T-helper 2 cell (primary cell): ENCODE results near the gene SECTM1.

ENCODE experiments used
- DNase-seq, 5 experiments: peaks; one replicate each; pipeline versions ENCODE4 v3.0.0 to v3.0.0-alpha.2; 2012 to 2022

Gene SECTM1

DNA sequence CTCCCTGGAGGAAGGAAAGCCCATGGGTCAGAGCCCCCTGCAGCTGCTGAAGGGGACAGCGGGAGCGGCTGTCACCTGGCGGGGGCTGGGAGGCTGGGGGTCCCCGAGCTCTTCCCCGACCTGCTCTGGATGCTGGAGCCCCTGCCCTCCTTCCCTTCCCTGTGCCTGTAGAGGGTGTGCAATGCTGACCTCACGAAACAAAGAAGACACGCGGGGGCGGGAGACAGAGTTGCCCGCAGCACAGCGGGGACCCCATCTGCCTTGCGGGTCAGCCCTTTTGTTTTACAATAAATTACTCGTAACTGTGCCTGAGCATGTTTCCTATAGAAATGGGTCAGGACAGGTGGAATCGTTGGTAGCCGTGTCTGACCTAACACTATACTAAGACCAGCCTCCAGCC lies 6.3 kb downstream of the SECTM1 start:
- DNase-seq, result no peak

DNA sequence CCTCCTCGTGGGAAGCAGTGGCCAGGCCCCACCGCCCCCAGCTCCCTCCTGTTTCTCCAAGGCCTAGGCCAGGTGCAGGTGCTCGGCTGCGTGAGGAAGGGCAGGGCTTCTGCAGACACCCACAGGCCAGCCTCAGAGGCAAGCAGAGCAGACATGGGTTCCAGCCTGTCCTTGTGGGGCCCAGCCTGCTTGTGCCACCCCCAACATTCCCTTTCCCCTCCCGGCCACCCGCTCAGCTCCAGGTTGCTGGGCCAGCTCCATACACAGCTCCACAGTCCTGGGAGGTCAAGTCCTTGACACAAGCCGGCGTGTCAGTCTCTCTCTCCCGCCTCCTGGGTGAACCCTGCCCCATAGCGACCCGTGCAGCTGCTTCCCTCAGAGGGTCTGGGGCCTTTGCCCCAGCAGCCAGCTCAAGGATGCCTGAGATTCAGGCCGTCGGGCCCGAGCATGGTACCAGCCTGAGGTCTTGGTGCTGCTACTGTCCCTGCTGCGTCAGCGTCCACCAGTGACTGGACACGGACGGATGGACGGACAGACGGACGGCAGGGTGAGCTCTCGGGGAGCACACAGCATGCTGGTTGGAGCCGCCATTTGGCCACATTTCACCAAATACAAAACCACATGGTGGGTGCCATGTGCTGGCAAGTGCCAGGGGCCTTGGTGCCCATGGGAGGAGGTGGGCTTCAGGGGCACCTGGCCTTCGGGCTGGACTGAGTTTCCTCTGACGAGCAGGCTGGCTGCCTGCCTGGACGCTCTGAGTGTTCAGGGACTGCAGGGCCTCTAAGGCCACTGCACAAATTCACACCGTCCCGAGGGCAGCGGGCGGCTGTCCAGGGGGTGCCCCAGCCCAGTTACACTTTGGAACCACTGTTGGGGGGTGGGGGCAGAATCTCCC lies 8.0 kb downstream of the SECTM1 start:
- DNase-seq, result no peak

DNA sequence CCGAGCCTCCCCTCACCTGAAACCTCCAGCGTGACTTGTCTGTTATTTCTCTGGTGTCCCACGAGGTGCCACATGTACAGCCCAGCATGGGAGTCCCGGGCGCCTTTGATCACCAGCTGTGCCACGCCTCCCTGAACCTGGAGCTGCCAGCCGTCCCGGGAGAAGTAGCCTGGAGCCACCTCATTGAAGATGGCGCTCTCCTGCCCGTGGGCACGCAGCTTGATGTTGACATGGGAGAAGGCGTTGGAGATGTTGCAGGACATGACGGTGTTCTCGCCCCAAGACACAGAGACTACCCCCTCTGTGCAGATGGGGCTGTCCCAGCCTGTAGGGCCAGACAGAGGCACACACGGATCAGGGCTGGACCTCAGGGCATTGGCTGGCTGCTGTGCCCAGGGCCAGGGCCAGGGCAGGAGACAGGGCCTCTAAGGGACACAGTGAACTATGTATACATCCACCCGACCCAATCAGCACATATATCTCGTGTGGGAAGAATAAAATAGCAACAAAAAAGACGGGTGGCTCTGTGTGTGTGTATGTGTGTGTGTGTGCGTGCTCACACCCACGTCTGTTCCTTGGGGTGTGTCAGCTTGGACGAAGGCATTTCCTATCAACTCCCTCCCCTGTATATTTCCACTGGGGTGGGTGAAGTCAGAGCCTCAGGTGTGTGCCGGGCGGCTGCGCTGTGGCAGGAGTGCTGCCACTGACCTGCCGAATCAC lies 8.8 kb downstream of the SECTM1 start:
- DNase-seq, result peak in 1 of 5 experiments; percentile 39

DNA sequence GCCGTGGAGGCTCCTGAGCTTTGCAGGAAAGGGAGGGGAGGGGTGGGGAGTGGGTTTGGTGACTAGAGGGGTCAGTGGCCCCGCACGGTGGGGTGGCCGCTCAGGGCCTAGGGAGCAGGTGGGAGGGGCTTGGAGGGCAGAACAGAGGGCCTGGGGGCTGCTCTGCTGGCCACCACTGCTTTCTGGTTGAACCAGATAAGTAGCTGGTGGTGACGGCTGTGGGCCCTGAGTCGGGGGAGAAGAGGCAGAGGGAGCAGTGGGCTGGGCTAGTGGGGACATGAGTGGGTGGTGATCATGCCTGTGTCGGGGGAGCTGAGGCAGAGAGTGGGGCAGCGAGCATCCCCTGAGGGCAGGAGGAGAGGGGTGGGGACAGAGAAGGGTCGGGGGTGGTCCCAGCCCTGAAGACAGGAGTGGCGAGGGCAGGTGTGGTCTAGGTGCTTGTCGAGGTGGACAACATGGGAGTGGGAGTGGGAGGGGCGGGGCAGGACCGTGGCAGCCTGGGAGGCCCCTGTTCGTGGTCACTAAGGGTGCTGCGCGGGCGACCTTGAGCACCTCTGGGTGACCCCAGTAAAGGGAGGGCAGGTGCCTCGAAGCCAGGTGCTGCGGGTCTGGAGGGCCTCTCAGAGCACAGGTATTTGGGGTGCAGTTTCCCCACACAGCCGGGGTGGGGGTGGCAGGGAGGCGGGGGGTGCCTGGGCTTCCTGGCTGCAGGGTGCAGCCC lies 9.9 kb downstream of the SECTM1 start:
- DNase-seq, result no peak

DNA sequence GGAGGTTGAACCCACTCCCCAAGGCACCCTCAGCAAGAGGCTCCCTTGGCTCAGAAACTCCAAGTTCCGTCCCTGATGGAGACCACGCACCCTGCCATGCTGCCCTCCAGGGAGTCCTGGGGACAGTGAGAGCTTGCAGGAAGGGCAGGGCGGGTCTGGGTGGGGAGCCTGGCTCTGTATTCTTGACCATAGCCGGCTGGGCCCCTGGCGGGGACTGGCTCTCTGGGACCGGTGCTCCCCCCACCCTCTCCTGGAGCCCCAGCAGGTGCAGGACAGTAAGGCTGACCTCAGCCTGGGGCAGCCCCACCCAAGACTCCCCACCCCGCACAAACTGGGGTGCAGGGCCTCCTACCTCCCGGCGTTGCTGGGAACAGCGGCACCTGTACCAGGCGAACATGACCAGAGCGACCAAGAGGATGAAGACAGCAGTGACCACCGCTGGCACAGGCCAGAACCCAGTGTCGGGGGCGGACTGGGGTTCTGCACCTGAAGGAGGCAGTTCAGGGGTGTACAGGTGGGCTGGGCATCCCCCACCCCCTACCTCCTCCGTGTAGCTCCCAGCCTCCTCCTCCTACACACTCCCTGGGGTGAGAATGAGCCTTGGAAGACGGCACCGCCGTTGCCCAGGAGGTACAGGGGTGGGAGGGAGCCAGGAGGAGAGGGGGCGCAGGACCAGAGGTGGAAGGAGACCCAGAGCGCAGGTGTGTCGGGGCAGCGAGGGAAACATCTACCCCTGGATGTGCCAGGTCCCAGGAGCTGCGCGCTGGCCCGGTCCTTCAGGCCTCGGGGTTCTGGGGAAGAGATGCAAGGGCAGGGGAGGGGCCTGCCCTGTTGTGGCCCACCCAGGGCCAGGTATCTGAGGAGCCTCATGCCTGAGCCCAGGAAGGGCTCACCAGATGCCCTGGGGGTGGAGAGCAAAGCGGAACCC lies 10.8 kb downstream of the SECTM1 start:
- DNase-seq, result no peak

DNA sequence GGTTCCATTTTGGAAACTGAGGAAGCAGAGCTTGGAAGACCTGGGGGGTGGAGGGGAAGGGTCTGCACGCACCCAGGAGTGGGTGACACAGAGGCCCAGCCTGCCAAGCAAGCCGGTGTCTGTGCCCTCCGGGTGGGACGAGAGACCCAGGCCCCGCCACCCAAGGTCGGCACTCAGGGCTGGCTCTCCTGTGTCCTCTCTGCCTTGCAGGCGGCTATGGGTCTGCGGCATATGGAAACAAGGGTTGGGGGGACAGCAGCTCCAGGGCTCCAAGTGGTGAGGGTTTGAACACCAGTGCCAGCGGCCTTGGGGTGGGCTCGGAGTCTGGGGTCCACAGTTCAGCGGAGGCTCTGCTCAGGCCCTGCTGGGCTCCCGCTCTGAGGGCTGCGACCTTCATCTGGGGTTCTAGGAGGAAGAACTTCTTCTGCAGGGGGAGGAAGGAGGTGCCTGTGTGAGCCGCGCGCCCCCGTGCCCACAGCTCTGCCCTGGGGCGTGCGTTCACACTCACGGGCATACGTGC lies 11.6 kb downstream of the SECTM1 start:
- no peak for DNase-seq

DNA sequence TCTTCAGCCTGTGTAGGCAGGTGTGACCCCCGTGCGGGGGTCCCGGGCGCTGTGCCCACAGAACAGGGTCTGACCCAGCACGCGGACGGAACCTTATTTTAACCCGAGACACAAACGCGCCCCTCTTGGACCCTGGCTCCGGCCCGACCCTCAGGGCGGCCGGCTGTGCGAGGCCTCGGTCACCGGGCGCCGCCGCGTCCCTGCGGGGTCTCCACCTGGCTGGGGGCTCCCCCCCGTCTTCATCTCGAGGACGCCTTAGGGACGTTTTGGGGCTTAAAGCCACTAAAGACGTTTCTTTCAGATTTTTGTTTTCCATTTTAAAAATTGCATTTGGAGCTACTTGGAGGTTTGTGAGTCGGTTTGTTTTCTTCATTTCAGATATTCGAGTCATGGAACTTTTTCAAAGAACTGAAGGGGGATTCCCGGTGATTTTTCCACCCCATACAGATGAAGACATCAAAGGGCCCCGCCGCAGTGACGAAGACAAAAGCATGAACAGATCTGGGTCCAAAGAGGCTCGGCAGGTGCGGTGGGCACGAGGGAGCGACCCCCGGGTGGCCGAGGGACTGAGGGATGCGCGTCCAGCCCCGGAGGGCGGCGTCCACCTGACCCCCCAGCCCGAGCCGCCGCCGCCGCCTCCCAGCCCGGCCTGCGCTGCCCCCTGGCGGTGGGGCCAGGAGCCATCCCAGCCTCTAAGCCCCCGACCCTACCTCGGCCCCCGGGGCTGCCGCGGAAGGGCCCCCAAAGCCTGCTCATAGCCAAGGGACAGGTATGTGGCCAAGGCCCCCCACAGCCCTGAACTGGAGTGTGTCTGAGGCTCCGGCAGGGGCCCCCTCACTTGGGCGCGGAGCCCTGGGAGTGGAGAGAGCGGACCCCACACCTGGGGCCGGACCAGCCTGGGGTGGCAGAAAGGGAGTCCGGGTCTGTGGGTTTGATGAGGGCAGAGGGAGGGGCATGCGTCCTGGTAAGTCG lies 12.3 kb downstream of the SECTM1 start:
- DNase-seq, result peak; percentile 45 to 76 (median 71)

DNA sequence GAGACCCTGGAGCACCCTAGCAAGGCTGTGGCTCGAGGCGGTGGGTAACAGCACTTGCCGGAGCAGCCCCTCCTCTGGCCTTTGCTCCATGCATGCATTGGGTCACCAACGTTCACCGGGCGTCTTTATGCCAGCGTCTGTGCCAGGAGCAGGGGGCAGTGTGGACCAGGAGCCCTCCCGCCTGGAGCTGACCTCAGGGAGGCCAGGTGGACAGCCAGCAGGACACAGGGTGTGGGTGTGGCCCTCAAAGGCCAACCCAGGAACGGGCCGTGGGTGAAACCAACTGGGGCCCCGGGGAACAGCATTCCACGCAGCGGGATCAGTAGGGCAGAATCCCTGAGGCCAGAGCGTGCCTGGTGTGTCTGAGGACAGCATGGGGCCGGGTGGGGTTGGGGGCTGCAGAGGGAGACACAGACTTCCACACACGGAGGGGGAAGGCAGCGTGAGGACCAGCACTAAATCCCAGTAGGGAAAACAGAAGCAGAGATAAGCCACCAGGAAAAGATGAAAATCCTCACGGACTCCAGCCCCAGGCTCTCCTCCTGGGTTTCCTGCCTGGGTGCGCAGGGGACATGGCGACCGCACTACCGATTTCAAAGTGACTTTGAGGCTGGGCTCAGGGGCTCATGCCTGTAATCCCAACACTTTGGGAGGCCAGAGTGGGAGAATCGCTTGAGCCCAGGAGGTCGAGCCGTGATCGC lies 13.3 kb downstream of the SECTM1 start:
- DNase-seq, result no peak

DNA sequence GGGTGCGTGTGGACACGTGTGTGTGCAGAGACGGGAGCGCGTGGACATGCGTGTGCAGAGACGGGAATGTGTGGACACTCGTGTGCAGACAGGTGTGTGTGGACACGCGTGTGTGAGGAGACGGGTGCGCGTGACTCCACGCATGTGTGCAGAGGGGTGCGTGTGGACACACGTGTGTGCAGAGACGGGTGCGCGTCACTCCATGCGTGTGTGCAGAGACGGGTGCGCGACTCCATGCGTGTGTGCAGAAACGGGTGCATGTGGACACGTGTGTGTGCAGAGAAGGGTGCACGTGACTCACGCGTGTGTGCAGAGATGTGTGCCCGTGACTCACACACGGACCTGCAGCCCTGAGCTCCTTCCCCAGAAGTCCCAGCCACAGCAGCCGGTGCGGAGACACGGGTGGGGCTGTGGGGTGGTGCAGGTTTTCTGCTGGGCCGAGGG lies 13.9 kb downstream of the SECTM1 start:
- DNase-seq, result no peak

DNA sequence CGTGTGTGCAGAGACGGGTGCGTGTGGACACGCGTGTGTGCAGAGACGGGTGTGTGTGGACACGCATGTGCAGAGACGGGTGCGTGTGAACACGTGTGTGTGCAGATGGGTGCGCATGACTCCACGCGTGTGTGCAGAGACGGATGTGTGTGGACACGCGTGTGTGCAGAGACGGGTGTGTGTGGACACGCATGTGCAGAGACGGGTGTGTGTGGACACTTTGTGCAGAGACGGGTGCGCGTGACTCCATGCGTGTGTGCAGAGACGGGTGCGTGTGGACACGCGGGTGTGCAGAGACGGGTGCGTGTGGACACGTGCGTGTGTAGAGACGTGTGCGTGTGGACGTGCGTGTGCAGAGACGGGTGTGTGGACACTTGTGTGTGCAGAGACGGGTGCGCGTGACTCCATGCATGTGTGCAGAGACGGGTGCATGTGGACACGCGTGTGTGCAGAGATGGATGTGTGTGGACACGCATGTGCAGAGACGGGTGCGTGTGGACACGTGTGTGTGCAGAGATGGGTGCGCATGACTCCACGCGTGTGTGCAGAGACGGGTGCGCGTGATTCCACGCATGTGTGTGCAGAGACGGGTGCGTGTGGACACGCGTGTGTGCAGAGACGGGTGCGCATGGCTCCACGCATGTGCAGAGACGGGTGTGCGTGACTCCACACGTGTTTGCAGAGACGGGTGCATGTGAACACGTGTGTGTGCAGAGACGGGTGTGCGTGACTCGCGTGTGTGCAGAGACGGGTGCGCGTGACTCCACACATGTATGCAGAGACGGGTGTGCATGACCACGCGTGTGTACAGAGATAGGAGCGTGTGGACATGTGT lies 14.6 kb downstream of the SECTM1 start:
- no peak for DNase-seq

DNA sequence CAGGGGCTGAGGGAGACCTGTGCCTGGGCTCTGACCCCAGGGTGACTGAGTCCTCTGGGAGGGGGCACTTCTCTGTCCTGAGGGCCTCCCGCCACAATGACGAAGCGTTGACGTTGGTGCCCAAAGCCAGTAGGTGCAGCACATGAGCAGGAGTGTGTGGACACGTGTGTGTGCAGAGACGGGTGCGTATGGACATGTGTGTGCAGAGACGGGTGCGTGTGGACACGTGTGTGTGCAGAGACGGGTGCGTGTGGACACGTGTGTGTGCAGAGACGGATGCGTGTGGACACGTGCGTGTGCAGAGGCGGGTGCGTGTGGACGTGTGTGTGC lies 15.4 kb downstream of the SECTM1 start:
- no peak for DNase-seq

DNA sequence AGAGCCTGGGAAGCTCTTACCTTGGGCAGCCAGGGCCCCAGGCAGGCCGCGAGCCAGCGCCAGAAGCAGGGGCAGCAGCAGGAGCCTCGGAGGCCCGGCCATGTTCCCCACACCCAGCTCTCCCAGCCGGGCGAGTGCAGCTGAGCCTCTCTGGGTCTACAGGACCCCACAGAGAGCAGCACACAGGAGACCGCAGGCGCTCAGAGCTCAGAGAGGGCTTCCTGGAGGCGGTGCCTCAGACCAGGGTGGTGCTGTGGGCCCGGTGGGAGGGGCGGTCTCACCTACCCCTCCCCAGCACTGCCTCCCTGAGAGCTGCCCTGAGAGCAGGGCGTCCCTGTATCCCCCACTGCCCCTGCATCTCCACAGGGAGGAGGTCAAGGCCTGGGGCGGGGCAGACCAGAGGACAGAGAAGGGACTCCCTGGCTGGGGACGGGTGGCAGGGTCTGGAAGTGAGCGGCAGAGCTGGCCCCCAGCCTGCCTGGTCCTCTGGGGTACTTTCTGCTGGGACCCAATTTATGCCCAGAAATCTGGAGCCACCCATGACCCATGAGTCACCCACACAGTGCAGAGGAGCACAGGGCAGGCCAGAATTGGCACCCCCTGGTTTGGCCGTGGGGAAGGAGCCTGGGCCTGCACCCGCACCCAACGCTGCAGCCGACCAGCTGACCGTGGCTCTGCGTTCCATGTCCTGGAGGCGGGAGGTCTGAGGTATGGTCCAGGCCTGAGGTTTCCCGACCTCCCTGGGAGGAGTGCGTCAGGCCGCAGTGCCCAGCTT lies 16.0 kb downstream of the SECTM1 start, which contains the start of gene CD7:
CD7 (minus strand) TSS at position 215 of the 775 bp plus-strand sequence; CDS start at position 102, 113 bp downstream.
- peak in 4 of 5 experiments; percentile 39 to 85 (median 62) for DNase-seq

DNA sequence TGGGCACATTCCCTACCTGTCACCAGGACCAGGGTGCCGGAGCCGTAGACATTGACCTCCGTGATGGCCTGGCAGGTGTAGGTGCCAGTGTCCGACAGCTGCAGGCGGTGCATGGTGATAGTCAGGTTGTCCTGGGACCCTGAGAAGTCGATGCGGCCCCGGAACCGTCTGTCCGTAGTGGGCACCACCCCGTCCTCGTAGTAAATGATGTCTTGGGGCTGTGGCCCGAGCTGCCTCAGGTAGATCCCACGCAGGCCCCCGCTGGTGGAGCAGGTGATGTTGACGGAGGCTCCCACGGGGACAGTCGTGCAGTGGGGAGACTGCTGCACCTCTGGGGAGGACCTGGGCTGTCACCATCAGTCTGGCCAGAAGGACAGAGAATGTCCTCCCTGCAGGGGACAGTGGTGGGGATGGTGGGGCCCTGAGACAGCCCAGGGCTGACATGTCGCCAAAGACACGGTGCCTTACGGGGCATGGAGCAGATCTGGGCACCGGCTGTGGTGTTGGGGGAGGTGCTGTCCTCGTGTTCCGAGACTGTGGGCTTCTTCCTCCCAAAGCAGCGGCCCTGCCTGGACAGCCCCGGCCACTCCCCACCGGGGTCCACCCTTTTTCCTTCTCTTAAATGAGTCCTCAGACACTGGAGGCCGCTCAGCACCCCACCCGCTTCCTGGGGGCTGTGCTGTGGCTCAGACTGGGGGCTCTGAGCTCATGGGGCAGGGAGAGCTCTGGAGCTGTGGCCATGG lies 16.7 kb downstream of the SECTM1 start:
- DNase-seq, result peak in 1 of 5 experiments; percentile 18

DNA sequence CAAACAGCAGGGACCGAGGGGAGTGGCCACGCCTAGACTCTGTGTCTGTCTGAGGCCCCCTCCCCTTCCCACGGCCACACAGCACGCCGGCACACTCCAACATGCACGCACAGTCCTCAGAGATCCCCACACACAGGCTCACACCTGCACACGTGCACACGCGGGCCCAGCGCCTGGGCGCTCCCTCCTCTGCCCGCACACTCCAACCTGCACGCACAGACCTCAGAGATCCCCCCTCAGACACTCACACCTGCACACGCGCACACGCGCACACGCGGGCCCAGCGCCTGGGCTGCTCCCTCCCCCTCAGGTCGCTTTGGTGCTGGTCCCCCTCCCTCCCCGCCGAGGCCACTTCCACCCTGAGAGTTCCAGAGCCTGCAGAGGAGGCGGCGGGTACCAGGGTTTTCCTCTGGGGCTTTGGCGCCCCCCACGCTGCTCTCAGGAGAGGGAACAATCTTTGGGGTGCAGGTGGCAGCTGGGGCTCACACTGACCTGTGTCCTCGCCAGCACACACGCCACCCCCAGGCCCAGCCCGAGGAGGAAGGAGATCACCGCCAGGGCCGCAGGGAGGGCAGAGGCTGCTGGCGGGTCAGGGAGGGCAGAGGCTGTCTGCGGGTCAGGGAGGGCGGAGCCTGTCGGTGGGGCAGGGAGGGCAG lies 17.7 kb downstream of the SECTM1 start:
- peak in 4 of 5 experiments; percentile 28 to 63 (median 39) for DNase-seq

DNA sequence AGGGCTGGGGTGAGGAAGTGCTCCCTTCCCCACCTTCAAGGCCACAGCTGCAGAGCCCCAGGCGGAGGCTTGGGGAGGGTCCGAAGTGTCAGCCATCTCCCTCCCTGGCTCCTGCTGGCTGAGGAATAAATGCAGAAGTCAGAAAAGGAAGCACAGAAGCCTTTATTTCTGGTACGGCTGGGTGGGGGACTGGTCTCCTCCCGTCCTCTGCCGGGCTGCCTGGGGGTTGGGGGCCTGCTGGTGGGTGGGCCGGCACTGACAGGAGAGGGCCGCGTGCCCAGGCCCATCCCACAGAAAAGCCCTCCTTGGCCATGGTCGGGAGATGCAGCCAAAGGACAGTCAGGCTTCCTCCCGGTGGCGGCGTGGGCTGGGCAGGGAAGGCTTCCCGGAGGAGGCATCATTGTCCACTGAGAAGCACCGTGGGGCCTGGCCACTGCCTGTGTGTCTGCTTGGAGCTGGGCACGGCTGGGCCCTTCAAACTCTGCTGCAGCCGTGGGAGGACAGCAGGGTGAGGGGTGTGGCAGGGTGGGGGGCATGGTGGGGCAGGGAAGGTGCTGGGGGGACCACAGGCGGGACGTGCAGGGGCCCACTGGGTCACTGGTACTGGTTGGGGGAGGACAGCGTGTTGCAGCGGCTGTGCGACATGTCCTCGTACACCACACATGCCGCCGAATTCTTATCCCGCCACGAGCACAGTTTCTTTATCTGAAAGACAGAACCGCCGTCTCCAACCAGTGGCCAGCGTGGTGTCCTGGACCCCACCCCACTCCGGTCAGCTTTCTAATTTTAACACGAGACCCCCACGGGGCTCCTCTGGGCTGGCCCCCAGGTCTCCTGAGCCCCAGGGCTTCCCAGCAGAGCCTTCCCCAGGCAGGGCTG lies 18.6 kb downstream of the SECTM1 start:
- no peak for DNase-seq
